KMS-11 (cell line): ENCODE results near the gene STK11IP.

ENCODE experiments used
- H2AFZ ChIP-seq: fragments of 200-600 bp; sonication (generic); 2 replicates; pipeline ENCODE4 v1.6.1; 2016; ENCODE audit warnings: antibody characterized with exemption, mixed run types, low read depth
- H3K27ac ChIP-seq: fragments of 200-600 bp; sonication (generic); 2 replicates; pipeline ENCODE4 v1.6.1; 2016; ENCODE audit warnings: mild to moderate bottlenecking, mixed run types
- H3K27me3 ChIP-seq: fragments of 200-600 bp; sonication (generic); 2 replicates; pipeline ENCODE4 v1.6.1; 2017; ENCODE audit warnings: mild to moderate bottlenecking, low read depth, mixed run types, moderate library complexity; ENCODE audit not compliant: insufficient read depth
- H3K36me3 ChIP-seq: fragments of 200-600 bp; sonication (generic); 2 replicates; pipeline ENCODE4 v1.6.1; 2017; ENCODE audit warnings: mild to moderate bottlenecking, mixed run types; ENCODE audit not compliant: insufficient read depth
- H3K4me1 ChIP-seq: fragments of 200-600 bp; sonication (generic); 2 replicates; pipeline ENCODE4 v1.6.1; 2016; ENCODE audit warnings: mild to moderate bottlenecking, low read depth, mixed run types; ENCODE audit not compliant: poor library complexity, severe bottlenecking
- H3K4me2 ChIP-seq: fragments of 200-600 bp; sonication (generic); 2 replicates; pipeline ENCODE4 v1.7.0; 2016; ENCODE audit warnings: mild to moderate bottlenecking, mixed run types
- H3K4me3 ChIP-seq: fragments of 200-600 bp; sonication (generic); IDR thresholded peaks from 2 replicates; pipeline ENCODE4 v1.6.1; 2017; ENCODE audit warnings: low read depth, low read length, mixed read lengths; ENCODE audit not compliant: insufficient read depth
- H3K79me2 ChIP-seq: fragments of 200-600 bp; sonication (generic); 2 replicates; pipeline ENCODE4 v1.6.1; 2016; ENCODE audit warnings: low read depth, mixed run types; ENCODE audit not compliant: insufficient read depth
- H3K9ac ChIP-seq: fragments of 200-600 bp; sonication (generic); 2 replicates; pipeline ENCODE4 v1.6.1; 2016; ENCODE audit warnings: mild to moderate bottlenecking, mixed run types
- H4K20me1 ChIP-seq: fragments of 200-600 bp; sonication (generic); 2 replicates; pipeline ENCODE4 v1.6.1; 2016; ENCODE audit warnings: mild to moderate bottlenecking, mixed run types; ENCODE audit not compliant: insufficient read depth
- CTCF ChIP-seq: fragments of 200-600 bp; sonication (generic); conservative IDR thresholded peaks from 2 replicates; pipeline ENCODE4 v1.6.1; 2017; ENCODE audit warnings: low read depth, mild to moderate bottlenecking, antibody characterized with exemption, low read length, moderate library complexity, mixed read lengths

The STK11IP gene

DNA sequence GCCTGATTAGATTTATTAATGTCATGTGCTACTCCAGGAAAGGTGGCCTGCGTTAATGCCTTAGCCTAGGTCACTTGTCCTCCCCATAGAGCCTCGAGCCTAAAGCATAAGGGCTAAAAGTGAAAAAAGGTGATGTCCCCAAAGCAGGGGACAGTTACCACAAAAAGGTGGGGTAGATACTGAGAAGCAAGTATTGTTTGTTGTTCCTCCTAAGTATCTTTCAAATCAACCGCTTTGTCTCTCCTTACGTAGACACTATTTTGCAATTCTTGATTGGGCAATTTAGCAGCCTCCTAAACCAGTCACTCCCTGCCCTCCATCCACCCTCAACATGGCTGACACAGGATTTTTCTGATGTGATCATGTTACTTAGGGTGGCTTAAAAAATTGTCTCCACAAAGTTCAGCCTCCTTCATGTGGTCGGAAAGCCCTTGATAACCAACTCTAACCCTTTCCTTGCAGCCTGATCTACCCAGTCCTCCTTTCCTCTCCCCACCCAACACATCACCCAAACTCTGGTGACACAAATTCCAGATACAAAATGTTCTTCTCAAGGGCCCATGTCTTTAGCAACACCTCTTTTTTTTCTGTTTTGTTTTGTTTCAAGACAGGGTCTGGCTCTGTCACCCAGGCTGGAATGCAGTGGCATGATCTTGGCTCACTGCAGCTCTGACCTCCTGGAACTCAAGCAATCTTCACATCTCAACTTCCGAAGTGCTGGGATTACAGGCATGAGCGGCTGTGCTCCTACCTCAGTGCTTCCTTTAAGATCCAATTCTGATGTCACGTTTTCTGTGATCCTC lies 18.6 kb upstream of the STK11IP start:
- no peak for TF ChIP-seq CTCF
- no peak overlapping the region for H3K9ac ChIP-seq
- H3K4me3 ChIP-seq: no peak overlapping the region
- H2AFZ ChIP-seq: no peak overlapping the region
- H4K20me1 ChIP-seq: no peaks in the 10 kb centered on the region
- no peak overlapping the region for H3K27ac ChIP-seq
- no peaks in the 10 kb centered on the region for H3K36me3 ChIP-seq
- H3K79me2 ChIP-seq: no peaks in the 10 kb centered on the region
- H3K4me2 ChIP-seq: no peak overlapping the region
- no peaks in the 10 kb centered on the region for H3K4me1 ChIP-seq
- peaks cover 14% of the 10 kb centered on the region; the same call in 1 of the 2 replicates for H3K27me3 ChIP-seq

- Histone ChIP-seq H2AFZ (no peak overlapping the region), H3K9ac (no peak overlapping the region), H3K4me3 (no peak overlapping the region), H3K4me2 (no peak overlapping the region), H3K27ac (no peak overlapping the region), H3K79me2 (no peaks in the 10 kb centered on the region), H4K20me1 (no peaks in the 10 kb centered on the region), H3K4me1 (no peaks in the 10 kb centered on the region), H3K27me3 (peaks cover 7% of the 10 kb centered on the region; the same call in 1 of the 2 replicates), H3K36me3 (no peaks in the 10 kb centered on the region)
- no peak for TF ChIP-seq CTCF
Observed at GRCh38 chr2:219581346-219581745, 16.3 kb upstream of the STK11IP start.

DNA sequence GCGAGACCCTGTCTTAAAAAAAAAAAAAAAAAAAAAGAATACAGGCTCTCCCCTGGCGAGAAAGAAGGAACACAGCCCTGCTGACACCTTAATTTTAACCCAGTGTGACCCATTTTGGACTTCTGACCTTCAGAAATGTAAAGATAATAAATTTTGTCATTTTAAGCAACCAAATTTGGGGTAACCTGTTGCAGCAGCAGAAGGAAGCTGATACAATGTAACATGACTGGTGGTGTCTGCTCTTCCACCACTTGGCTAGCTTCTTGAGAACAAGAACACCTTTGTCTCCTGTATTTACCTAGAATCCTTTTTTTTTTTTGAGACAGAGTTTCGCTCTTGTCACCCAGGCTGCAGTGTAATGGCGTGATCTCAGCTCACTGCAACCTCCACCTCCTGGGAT lies 6.6 kb upstream of the STK11IP start:
- Histone ChIP-seq H2AFZ (no peak overlapping the region), H3K79me2 (no peaks in the 10 kb centered on the region), H4K20me1 (no peaks in the 10 kb centered on the region), H3K4me1 (no peaks in the 10 kb centered on the region), H3K9ac (no peak overlapping the region), H3K4me2 (no peak overlapping the region), H3K4me3 (no peak overlapping the region), H3K36me3 (no peaks in the 10 kb centered on the region), H3K27ac (no peak overlapping the region), H3K27me3 (no peaks in the 10 kb centered on the region)
- TF ChIP-seq CTCF: no peak

GRCh38 chr2:219592736-219593135 lies 4.9 kb upstream of the STK11IP start:
- Histone ChIP-seq H3K79me2 (no peaks in the 10 kb centered on the region), H3K9ac (no peak overlapping the region), H3K4me2 (no peak overlapping the region), H3K4me1 (peaks cover 4% of the 10 kb centered on the region), H3K36me3 (no peaks in the 10 kb centered on the region), H3K4me3 (no peak overlapping the region), H2AFZ (no peak overlapping the region), H4K20me1 (no peaks in the 10 kb centered on the region), H3K27me3 (no peaks in the 10 kb centered on the region), H3K27ac (no peak overlapping the region)
- no peak for TF ChIP-seq CTCF
